Brain microvascular endothelial cell (primary cell): ENCODE results near the gene BRCC3.

Experiments used
- DNase-seq: peaks from one replicate; pipeline ENCODE4 v3.0.0-alpha.2; 2020
- H3K27ac ChIP-seq: fragments of 250-450 bp; sonication (Bioruptor Pico); 2 replicates; pipeline ENCODE4 v1.5.1; 2020; ENCODE audit warnings: mild to moderate bottlenecking, moderate library complexity
- H3K27me3 ChIP-seq: fragments of 250-450 bp; sonication (Bioruptor Pico); replicated peaks from 2 replicates; pipeline ENCODE4 v1.5.1; 2020; ENCODE audit warnings: mild to moderate bottlenecking
- H3K36me3 ChIP-seq: fragments of 250-450 bp; sonication (Bioruptor Pico); replicated peaks from 2 replicates; pipeline ENCODE4 v1.5.1; 2020; ENCODE audit warnings: mild to moderate bottlenecking
- H3K4me3 ChIP-seq: 2 replicates; pipeline ENCODE4 v1.5.1; 2011; ENCODE audit warnings: low read depth, mild to moderate bottlenecking, control low read depth, low read length, moderate library complexity
- in situ Hi-C: cut with HindIII; loops from 2 replicates; pipeline ENCODE4 v1.10.0; 2017; ENCODE audit warnings: low sequenced_read_pairs, low pct_ligation_motif_present
- TF ChIP-seq, protein P1 (sequence below): IDR thresholded peaks from 2 replicates; pipeline ENCODE4 v1.5.1; 2011; ENCODE audit warnings: low read depth, mild to moderate bottlenecking, moderate library complexity, low read length, control low read depth, inconsistent platforms; ENCODE audit errors: missing control alignments

The BRCC3 gene

GRCh38 chrX:155065035-155065734 is 6.1 kb upstream of the BRCC3 start:
- no peak for DNase-seq
- in situ Hi-C loops = no loop called here

DNA sequence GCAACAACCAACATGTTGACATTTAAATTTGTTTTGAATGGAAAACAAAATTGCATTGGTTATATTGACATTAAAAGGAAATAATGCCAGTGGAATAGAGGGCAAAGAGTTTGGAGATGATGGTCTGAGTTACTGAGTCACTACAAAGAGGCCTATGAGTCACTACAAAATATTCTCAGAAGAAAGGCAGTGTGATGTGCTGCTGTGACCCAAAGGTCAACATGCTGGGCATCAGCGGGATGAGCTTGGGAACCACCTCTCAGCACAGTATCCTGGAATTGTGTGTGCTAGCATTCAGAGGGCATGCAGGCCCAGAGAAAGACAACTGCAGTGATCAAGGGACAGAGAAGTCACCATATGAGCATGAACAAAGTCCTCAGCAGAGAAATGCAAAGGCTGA is 3.1 kb upstream of the BRCC3 start:
- in situ Hi-C loops = no loop called here
- no peaks in the 10 kb centered on the region for H3K27me3 ChIP-seq
- no peaks in the 10 kb centered on the region for H3K36me3 ChIP-seq
- no peak overlapping the region for H3K27ac ChIP-seq
- no peak overlapping the region for H3K4me3 ChIP-seq
- peak; percentile 42 for DNase-seq
- TF ChIP-seq, protein P1, sequence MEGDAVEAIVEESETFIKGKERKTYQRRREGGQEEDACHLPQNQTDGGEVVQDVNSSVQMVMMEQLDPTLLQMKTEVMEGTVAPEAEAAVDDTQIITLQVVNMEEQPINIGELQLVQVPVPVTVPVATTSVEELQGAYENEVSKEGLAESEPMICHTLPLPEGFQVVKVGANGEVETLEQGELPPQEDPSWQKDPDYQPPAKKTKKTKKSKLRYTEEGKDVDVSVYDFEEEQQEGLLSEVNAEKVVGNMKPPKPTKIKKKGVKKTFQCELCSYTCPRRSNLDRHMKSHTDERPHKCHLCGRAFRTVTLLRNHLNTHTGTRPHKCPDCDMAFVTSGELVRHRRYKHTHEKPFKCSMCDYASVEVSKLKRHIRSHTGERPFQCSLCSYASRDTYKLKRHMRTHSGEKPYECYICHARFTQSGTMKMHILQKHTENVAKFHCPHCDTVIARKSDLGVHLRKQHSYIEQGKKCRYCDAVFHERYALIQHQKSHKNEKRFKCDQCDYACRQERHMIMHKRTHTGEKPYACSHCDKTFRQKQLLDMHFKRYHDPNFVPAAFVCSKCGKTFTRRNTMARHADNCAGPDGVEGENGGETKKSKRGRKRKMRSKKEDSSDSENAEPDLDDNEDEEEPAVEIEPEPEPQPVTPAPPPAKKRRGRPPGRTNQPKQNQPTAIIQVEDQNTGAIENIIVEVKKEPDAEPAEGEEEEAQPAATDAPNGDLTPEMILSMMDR = no peak

More at GRCh38 chrX:155065035-155065734, 6.1 kb upstream of the BRCC3 start:
- TF ChIP-seq, protein P1 = no peak
- no peak overlapping the region for H3K4me3 ChIP-seq
- no peaks in the 10 kb centered on the region for H3K27me3 ChIP-seq
- no peak overlapping the region for H3K27ac ChIP-seq
- no peaks in the 10 kb centered on the region for H3K36me3 ChIP-seq

DNA sequence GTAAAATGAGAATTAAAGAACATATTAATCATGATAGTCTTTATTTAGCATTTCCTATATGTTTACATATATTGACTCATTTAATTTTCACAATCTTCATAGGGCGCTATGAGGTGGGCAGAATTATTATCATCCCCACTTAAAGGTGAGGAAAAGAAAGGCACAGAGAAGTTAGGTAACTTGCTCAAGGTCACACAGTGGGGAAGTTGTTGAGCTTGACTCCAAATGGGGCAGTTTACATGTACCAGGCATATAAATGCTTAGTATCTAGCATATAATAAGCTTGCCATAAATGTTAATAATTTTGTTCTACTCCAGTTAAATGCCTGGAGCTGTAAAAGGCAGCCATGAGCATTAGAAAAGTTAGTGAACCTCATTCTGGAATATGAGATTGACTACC is 1.9 kb upstream of the BRCC3 start:
- no peak for DNase-seq
- no peaks in the 10 kb centered on the region for H3K27me3 ChIP-seq
- no peak overlapping the region for H3K27ac ChIP-seq
- peak overlapping the region; percentile 68 for H3K4me3 ChIP-seq
- H3K36me3 ChIP-seq = no peaks in the 10 kb centered on the region
- TF ChIP-seq, protein P1 = no peak
- in situ Hi-C loops = no loop called here

DNA sequence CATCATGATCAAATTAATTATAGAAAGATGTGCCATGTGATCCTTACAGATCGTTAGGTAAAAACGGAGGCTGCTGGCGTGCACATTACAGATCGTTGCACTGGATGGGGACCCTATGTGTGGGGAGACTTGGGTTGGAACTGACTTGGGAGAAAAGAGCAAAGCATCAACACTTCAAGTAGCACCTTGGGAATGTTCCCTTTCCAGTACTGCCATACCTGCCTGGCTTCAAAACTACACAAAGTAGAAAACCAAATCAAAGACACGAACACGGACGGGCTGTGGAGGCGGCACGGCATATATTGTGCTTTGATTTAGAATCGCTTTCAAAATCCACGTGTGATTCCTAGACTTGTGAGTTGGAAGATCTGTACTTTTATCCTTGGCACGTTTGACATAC is 1.3 kb upstream of the BRCC3 start:
- no peak overlapping the region for H3K27ac ChIP-seq
- no peaks in the 10 kb centered on the region for H3K36me3 ChIP-seq
- H3K27me3 ChIP-seq = no peaks in the 10 kb centered on the region
- DNase-seq = no peak
- in situ Hi-C loops = no loop called here
- TF ChIP-seq, protein P1 = no peak
- H3K4me3 ChIP-seq = peak overlapping the region; percentile 68

GRCh38 chrX:155070663-155070974 is 689 bp upstream of the BRCC3 start:
- Histone ChIP-seq H3K4me3 (peak overlapping the region; percentile 68), H3K27me3 (no peaks in the 10 kb centered on the region), H3K36me3 (no peaks in the 10 kb centered on the region), H3K27ac (peak overlapping the region; percentile 42)
- DNase-seq = no peak
- TF ChIP-seq, protein P1 = no peak
- in situ Hi-C loops = no loop called here
